ENCODE results near the gene HSPBAP1. TPM values are rescaled to one million over a fixed set of nuclear protein-coding genes. Genes with fewer than 3 reads are reported as not detected.

Gene HSPBAP1
- total RNA-seq, 1 experiment from 2014 or later, result 9.8 TPM

- no peaks in the 10 kb centered on the region for H3K23me2 ChIP-seq (ENCODE audit: insufficient read length, low read depth, low read length, poor library complexity, severe bottlenecking)
- no peak overlapping the region for H3T11ph ChIP-seq (ENCODE audit: low read length)
- Mint-ChIP-seq H3K27me3 (ENCODE audit: low read depth) (no peaks in the 10 kb centered on the region; the same call in 1 of the 2 replicates), H3K27ac (no peak overlapping the region), H3K4me1 (peaks cover 8 to 9% of the 10 kb centered on the region in 2 experiments), H3K4me3 (no peak overlapping the region), H3K36me3 (ENCODE audit: insufficient read depth in 1 of 3, low read depth in 3 of 3) (peaks cover 17 to 35% (median 30%) of the 10 kb centered on the region in 3 experiments), H3K9me3 (peaks cover 32 to 39% of the 10 kb centered on the region in 2 experiments)
- H3K9me3 ChIP-seq (ENCODE audit: control insufficient read depth, low read depth, low read length), result no peaks in the 10 kb centered on the region
- H2BK120ac ChIP-seq (ENCODE audit: low read depth, low read length, poor library complexity, severe bottlenecking), result no peak overlapping the region
- no peak overlapping the region for H2BK15ac ChIP-seq (ENCODE audit: low read depth, low read length)
- no peak overlapping the region for H2BK5ac ChIP-seq (ENCODE audit: insufficient read length, low read length)
- H4K20me1 ChIP-seq (ENCODE audit: control insufficient read depth, insufficient read depth, insufficient read length), result no peaks in the 10 kb centered on the region
- H3K56ac ChIP-seq (ENCODE audit: insufficient read length, low read depth, low read length), result no peak overlapping the region
- no peak overlapping the region for H3K9ac ChIP-seq (ENCODE audit: extremely low read depth, insufficient read length, low read length)
- WGBS (ENCODE audit: extremely low coverage, insufficient read length, low lambda C conversion rate), result no CpG with 5 or more reads among the region's 8 CpGs
- H3K79me2 ChIP-seq (ENCODE audit: insufficient read depth, low read length), result no peaks in the 10 kb centered on the region
- no peak overlapping the region for H3K14ac ChIP-seq (ENCODE audit: insufficient read depth, low read length)
- no peak overlapping the region for H2AK5ac ChIP-seq (ENCODE audit: insufficient read length, low read length)
- no peaks in the 10 kb centered on the region for H3K4me1 ChIP-seq (ENCODE audit: insufficient read depth, low read length)
- no peak overlapping the region for H3K4ac ChIP-seq (ENCODE audit: low read depth, low read length)
- no peak overlapping the region for H3K27ac ChIP-seq (ENCODE audit: insufficient read length, low read depth, low read length)
- no peak for DNase-seq
- H2BK20ac ChIP-seq (ENCODE audit: low read depth, low read length, poor library complexity, severe bottlenecking), result no peak overlapping the region
- H4K8ac ChIP-seq (replicated peaks; ENCODE audit: insufficient read length, low read depth, low read length), result no peak overlapping the region
- no peak overlapping the region for H4K5ac ChIP-seq (ENCODE audit: insufficient read length, low read depth, low read length)
- H3K79me1 ChIP-seq (ENCODE audit: insufficient read depth, low read depth, low read length, poor library complexity, severe bottlenecking), result no peaks in the 10 kb centered on the region
- no peak overlapping the region for H3K23ac ChIP-seq (ENCODE audit: insufficient read length, low read depth, low read length)
- no peak overlapping the region for H3K18ac ChIP-seq (ENCODE audit: insufficient read length, low read depth, low read length)
- no peak overlapping the region for H2BK12ac ChIP-seq (ENCODE audit: insufficient read length, low read depth, low read length)
- H3K27me3 ChIP-seq (ENCODE audit: insufficient read depth, low read length), result no peaks in the 10 kb centered on the region
- H3K4me2 ChIP-seq (ENCODE audit: insufficient read depth, insufficient read length, low read length), result no peak overlapping the region
- H2AFZ ChIP-seq (ENCODE audit: low read length), result no peak overlapping the region
- TF ChIP-seq CTCF (conservative IDR thresholded peaks at IDR 0.05), result no peak
- no peak overlapping the region for H4K91ac ChIP-seq (ENCODE audit: insufficient read length, low read depth, low read length)
Measured at GRCh38 chr3:122728756-122729514, 64.7 kb downstream of the HSPBAP1 start.

Data from H9 (cell line).